ENCODE data around the gene PTPRJ.
A peak's percentile ranks its signal among the peaks of the same experiment; 100 is the strongest.

The PTPRJ gene

DNA sequence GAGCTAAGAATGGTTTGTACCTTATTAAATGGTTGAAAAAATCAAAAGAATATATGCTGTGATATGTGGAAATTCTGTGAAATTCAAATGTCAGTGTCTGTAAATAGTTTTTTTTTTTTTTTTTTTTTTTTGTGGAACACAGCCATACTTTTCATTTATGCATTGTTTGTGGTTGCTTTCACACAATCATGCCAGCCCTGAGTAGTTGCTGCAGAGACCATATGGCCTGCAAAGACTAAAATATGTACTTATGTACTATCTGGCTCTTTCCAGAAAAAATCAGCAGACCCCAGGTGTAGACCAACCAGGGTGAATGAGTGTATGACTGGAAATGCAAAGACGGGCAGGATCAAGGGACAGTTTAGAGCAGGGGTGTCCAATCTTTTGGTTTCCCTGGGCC lies 98.3 kb downstream of the PTPRJ start:
- no peak for TF ChIP-seq CTCF (conservative IDR thresholded peaks at IDR 0.05; ENCODE audit: low read depth, low read length)
- H3K4me3 ChIP-seq (ENCODE audit: low read depth, low read length): no peak overlapping the region
- peak; percentile 49 for DNase-seq (ENCODE audit: low read depth)

- no peak overlapping the region for H3K4me3 ChIP-seq (ENCODE audit: low read depth, low read length)
- no peak for DNase-seq (ENCODE audit: low read depth)
- TF ChIP-seq CTCF (conservative IDR thresholded peaks at IDR 0.05; ENCODE audit: low read depth, low read length): no peak
These were observed 99.2 kb downstream of the PTPRJ start for GRCh38 chr11:48079596-48079995.

GRCh38 chr11:48080301-48080861 lies 100.0 kb downstream of the PTPRJ start:
- DNase-seq (ENCODE audit: low read depth): no peak
- no peak overlapping the region for H3K4me3 ChIP-seq (ENCODE audit: low read depth, low read length)
- TF ChIP-seq CTCF (conservative IDR thresholded peaks at IDR 0.05; ENCODE audit: low read depth, low read length): no peak

- peak; percentile 78 for DNase-seq (ENCODE audit: low read depth)
- no peak overlapping the region for H3K4me3 ChIP-seq (ENCODE audit: low read depth, low read length)
- TF ChIP-seq CTCF (conservative IDR thresholded peaks at IDR 0.05; ENCODE audit: low read depth, low read length): no peak
These were observed 101.0 kb downstream of the PTPRJ start for GRCh38 chr11:48081151-48082010.

GRCh38 chr11:48082771-48083170 lies 102.4 kb downstream of the PTPRJ start:
- no peak for TF ChIP-seq CTCF (conservative IDR thresholded peaks at IDR 0.05; ENCODE audit: low read depth, low read length)
- no peak for DNase-seq (ENCODE audit: low read depth)
- no peak overlapping the region for H3K4me3 ChIP-seq (ENCODE audit: low read depth, low read length)

DNA sequence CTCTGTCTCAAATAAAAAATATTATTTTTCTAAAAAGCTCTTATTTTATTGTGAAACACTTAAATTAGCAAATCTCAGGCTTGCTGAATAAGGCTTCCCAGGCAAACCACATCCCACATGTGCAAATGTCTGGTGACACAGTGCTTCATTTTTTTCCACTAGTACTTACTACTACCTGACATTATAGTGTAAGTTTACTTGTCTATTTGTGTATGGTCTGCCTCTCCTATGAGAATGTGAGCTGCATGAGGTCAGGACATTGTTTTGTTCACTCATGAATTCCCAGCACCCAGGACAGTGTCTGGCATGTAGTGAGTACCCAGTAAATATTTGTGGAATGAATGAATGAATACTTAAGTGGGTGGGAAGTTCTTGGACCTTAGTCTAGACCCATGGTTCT lies 103.1 kb downstream of the PTPRJ start:
- peak; percentile 67 for DNase-seq (ENCODE audit: low read depth)
- no peak overlapping the region for H3K4me3 ChIP-seq (ENCODE audit: low read depth, low read length)
- TF ChIP-seq CTCF (conservative IDR thresholded peaks at IDR 0.05; ENCODE audit: low read depth, low read length): no peak

- TF ChIP-seq CTCF (conservative IDR thresholded peaks at IDR 0.05; ENCODE audit: low read depth, low read length): no peak
- H3K4me3 ChIP-seq (ENCODE audit: low read depth, low read length): no peak overlapping the region
- no peak for DNase-seq (ENCODE audit: low read depth)
These were observed 105.3 kb downstream of the PTPRJ start for GRCh38 chr11:48085688-48086087.
